Calu3 (cell line): Measurements from ENCODE around the gene UBQLN4. TPM values are rescaled to one million over a fixed set of nuclear protein-coding genes. Genes with fewer than 3 reads are reported as not detected.

Experiments
- BruUV-seq: library from RNA; stranded (reverse); fragments of 400-500 nt; replicated peaks from 2 replicates; lab custom pipeline; 2021; lab: Mats Ljungman, UMichigan
- CTCF ChIA-PET: fragments of 300-600 bp; sonication (Branson Sonifier 250); formaldehyde crosslinking; loops from one replicate; lab custom pipeline; 2022; ENCODE audit warnings: antibody characterized with exemption; lab: Charles Lee
- DNase-seq: peaks from one replicate; pipeline ENCODE4 v3.0.0; 2022
- H3K27ac Mint-ChIP-seq: one replicate; pipeline ENCODE4 v1.8.0; 2022; ENCODE audit warnings: mixed read lengths; ENCODE audit not compliant: unreplicated experiment
- H3K27me3 Mint-ChIP-seq: one replicate; pipeline ENCODE4 v1.8.0; 2022; ENCODE audit warnings: mixed read lengths; ENCODE audit not compliant: unreplicated experiment
- H3K36me3 Mint-ChIP-seq: one replicate; pipeline ENCODE4 v1.8.0; 2022; ENCODE audit warnings: mild to moderate bottlenecking, moderate library complexity, mixed read lengths; ENCODE audit not compliant: insufficient read depth, unreplicated experiment
- H3K4me1 Mint-ChIP-seq: one replicate; pipeline ENCODE4 v1.8.0; 2022; ENCODE audit warnings: mild to moderate bottlenecking, low read depth, mixed read lengths; ENCODE audit not compliant: unreplicated experiment
- H3K4me3 Mint-ChIP-seq: one replicate; pipeline ENCODE4 v1.8.0; 2022; ENCODE audit warnings: mild to moderate bottlenecking, low read depth, moderate library complexity, mixed read lengths; ENCODE audit not compliant: unreplicated experiment
- H3K9me3 Mint-ChIP-seq: one replicate; pipeline ENCODE4 v1.8.0; 2022; ENCODE audit warnings: low read depth, mixed read lengths; ENCODE audit not compliant: unreplicated experiment
- intact Hi-C: fragments of 100-400 bp; cut with micrococcal nuclease; formaldehyde crosslinking; loops from one replicate; pipeline ENCODE4 v1.10.0; 2022; ENCODE audit not compliant: unreplicated experiment
- total RNA-seq: library from RNA; stranded (reverse); gene quantifications from 2 replicates; pipeline ENCODE4 v1.2.3, GENCODE V29; 2022
- TF ChIP-seq, protein P1 (sequence below): fragments of 200-600 bp; IDR thresholded peaks from one replicate; pipeline ENCODE4 v1.8.0; 2022; ENCODE audit warnings: antibody characterized with exemption; ENCODE audit not compliant: unreplicated experiment

Gene UBQLN4
- total RNA-seq, 1 experiment from 2014 or later, result 77.3 TPM

GRCh38 chr1:156077430-156077760 is 23.8 kb upstream of the UBQLN4 start:
- H3K4me3 Mint-ChIP-seq, result no peak overlapping the region
- no TSS peak for BruUV-seq
- no peaks in the 10 kb centered on the region for H3K9me3 Mint-ChIP-seq
- H3K27ac Mint-ChIP-seq, result no peak overlapping the region
- no peak for DNase-seq
- TF ChIP-seq, protein P1, sequence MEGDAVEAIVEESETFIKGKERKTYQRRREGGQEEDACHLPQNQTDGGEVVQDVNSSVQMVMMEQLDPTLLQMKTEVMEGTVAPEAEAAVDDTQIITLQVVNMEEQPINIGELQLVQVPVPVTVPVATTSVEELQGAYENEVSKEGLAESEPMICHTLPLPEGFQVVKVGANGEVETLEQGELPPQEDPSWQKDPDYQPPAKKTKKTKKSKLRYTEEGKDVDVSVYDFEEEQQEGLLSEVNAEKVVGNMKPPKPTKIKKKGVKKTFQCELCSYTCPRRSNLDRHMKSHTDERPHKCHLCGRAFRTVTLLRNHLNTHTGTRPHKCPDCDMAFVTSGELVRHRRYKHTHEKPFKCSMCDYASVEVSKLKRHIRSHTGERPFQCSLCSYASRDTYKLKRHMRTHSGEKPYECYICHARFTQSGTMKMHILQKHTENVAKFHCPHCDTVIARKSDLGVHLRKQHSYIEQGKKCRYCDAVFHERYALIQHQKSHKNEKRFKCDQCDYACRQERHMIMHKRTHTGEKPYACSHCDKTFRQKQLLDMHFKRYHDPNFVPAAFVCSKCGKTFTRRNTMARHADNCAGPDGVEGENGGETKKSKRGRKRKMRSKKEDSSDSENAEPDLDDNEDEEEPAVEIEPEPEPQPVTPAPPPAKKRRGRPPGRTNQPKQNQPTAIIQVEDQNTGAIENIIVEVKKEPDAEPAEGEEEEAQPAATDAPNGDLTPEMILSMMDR, result no peak
- CTCF ChIA-PET, result no interaction called here
- no peaks in the 10 kb centered on the region for H3K27me3 Mint-ChIP-seq
- no peaks in the 10 kb centered on the region for H3K4me1 Mint-ChIP-seq
- intact Hi-C loops, result no loop called here
- H3K36me3 Mint-ChIP-seq, result peaks cover 12% of the 10 kb centered on the region

DNA sequence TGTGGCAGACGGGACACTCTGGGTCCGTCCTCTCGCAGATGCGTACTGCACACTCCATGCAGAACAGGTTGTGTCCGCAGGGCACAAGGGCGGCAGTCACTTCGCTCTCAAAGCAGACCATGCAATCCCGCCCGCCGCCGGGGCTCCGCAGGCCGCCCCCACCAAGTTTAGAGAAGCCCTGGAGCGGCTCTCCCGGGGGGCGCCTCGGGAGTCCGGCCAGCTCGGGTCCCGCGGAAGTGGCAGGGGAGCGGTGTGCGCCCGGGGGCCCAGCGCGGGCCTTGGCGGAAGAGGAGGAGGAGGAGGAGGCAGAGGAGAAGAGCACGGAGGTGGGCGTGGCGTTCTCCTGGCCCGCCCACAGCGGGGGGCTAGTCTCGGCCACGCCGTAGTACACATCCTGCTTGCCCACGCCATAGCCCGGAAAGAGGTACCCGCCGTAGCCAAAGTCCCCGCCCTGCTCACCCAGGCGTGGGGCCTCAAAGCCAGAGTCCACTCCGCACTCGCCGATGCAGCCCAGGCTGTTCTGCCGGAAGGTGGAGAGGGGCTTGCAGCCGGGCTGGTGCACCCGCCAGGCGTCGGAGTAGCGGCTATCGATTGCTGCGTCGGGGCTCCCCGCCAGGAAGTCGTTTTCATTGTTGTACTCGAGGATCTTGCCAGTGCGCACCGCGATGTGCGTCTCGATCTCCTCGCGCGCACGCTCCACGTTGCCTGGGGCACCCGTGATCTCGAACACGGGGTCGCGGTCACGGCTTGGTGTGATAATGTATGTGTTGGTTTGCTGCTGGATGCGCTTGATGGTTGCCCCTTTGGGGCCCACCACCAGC is 23.2 kb upstream of the UBQLN4 start:
- no TSS peak for BruUV-seq
- CTCF ChIA-PET, result no interaction called here
- intact Hi-C loops, result no loop called here
- TF ChIP-seq, protein P1, result no peak
- DNase-seq, result no peak
- H3K4me3 Mint-ChIP-seq, result no peak overlapping the region
- H3K36me3 Mint-ChIP-seq, result peaks cover 6% of the 10 kb centered on the region
- H3K27ac Mint-ChIP-seq, result no peak overlapping the region
- no peaks in the 10 kb centered on the region for H3K27me3 Mint-ChIP-seq
- H3K4me1 Mint-ChIP-seq, result no peaks in the 10 kb centered on the region
- H3K9me3 Mint-ChIP-seq, result no peaks in the 10 kb centered on the region

- H3K27me3 Mint-ChIP-seq, result no peaks in the 10 kb centered on the region
- H3K9me3 Mint-ChIP-seq, result no peaks in the 10 kb centered on the region
- TF ChIP-seq, protein P1, result no peak
- intact Hi-C loops, result no loop called here
- CTCF ChIA-PET, result interaction anchor here (1.4 kb wide), 1 partner anchor 9 kb away, joined by 3 read pairs; no protein-coding TSS in a partner anchor
- H3K27ac Mint-ChIP-seq, result no peak overlapping the region
- no peak overlapping the region for H3K4me3 Mint-ChIP-seq
- no TSS peak for BruUV-seq
- no peak for DNase-seq
- no peaks in the 10 kb centered on the region for H3K4me1 Mint-ChIP-seq
- H3K36me3 Mint-ChIP-seq, result peaks cover 8% of the 10 kb centered on the region
Measured at GRCh38 chr1:156075775-156076204, 22.2 kb upstream of the UBQLN4 start.

- no peaks in the 10 kb centered on the region for H3K9me3 Mint-ChIP-seq
- intact Hi-C loops, result no loop called here
- no peak overlapping the region for H3K4me3 Mint-ChIP-seq
- DNase-seq, result no peak
- H3K36me3 Mint-ChIP-seq, result peaks cover 14% of the 10 kb centered on the region
- no TSS peak for BruUV-seq
- no peaks in the 10 kb centered on the region for H3K27me3 Mint-ChIP-seq
- no peak overlapping the region for H3K27ac Mint-ChIP-seq
- no peaks in the 10 kb centered on the region for H3K4me1 Mint-ChIP-seq
- CTCF ChIA-PET, result interaction anchor here (1.4 kb wide), 1 partner anchor 9 kb away, joined by 3 read pairs; no protein-coding TSS in a partner anchor
- TF ChIP-seq, protein P1, result no peak
Measured at GRCh38 chr1:156075162-156075561, 21.6 kb upstream of the UBQLN4 start.
